CD4-positive, alpha-beta T cell (primary cell): ENCODE data around the gene AP3B2. TPM values are rescaled to one million over a fixed set of nuclear protein-coding genes. Genes with fewer than 3 reads are reported as not detected.

Experiments
- ATAC-seq: fragments of 200-7000 bp; cut with Tn5 transposase; one replicate; pipeline ENCODE4 v1.10.0; 2022; ENCODE audit warnings: mild to moderate bottlenecking; ENCODE audit not compliant: poor library complexity
- CTCF ChIA-PET: fragments of 350-600 bp; sonication (Branson Sonifier 250); formaldehyde crosslinking; loops from one replicate; lab custom pipeline; 2021; ENCODE audit warnings: antibody characterized with exemption, inconsistent platforms; lab: Charles Lee
- POLR2A ChIA-PET: fragments of 350-600 bp; sonication (Branson Sonifier 250); formaldehyde crosslinking; loops from one replicate; lab custom pipeline; 2021; ENCODE audit warnings: antibody characterized with exemption, inconsistent platforms; lab: Charles Lee
- DNase-seq, 14 experiments: peaks; one replicate each; pipeline ENCODE4 v3.0.0-alpha.2; 2013 to 2020; ENCODE audit warnings: mixed read lengths in 2 of 14
- H3K27ac ChIP-seq, 2 donors: one replicate each; pipeline versions ENCODE4 v1.5.1 to v1.7.0; 2013; ENCODE audit warnings: low read length in 2 of 2, low read depth in 1 of 2, mild to moderate bottlenecking in 1 of 2
- H3K27me3 ChIP-seq, 2 experiments: 1 replicate in 1 of 2; 2 replicates in 1 of 2; pipeline versions ENCODE4 v1.6.1 to v1.7.0; 2013; ENCODE audit warnings: low read length in 2 of 2, control low read depth in 1 of 2, mild to moderate bottlenecking in 1 of 2, moderate library complexity in 1 of 2; ENCODE audit not compliant: insufficient read depth in 2 of 2, control insufficient read depth in 1 of 2
- H3K36me3 ChIP-seq: one replicate; pipeline ENCODE4 v1.6.1; 2013; ENCODE audit warnings: low read length, control low read depth; ENCODE audit not compliant: insufficient read depth
- H3K4me1 ChIP-seq: one replicate; pipeline ENCODE4 v1.6.1; 2013; ENCODE audit warnings: low read length, control low read depth; ENCODE audit not compliant: insufficient read depth
- H3K4me3 ChIP-seq: one replicate; pipeline ENCODE4 v1.5.1; 2013; ENCODE audit warnings: mild to moderate bottlenecking, low read length, moderate library complexity
- H3K9me3 ChIP-seq, 2 experiments: 1 replicate in 1 of 2; 2 replicates in 1 of 2; pipeline versions ENCODE4 v1.6.1 to v1.7.0; 2013; ENCODE audit warnings: low read length in 2 of 2, mild to moderate bottlenecking in 2 of 2, control low read depth in 1 of 2, moderate library complexity in 1 of 2; ENCODE audit not compliant: control insufficient read depth in 1 of 2, insufficient read depth in 1 of 2
- H3K27ac Mint-ChIP-seq: one replicate; pipeline ENCODE4 v1.8.0; 2020; ENCODE audit warnings: mixed read lengths
- H3K27me3 Mint-ChIP-seq: one replicate; pipeline ENCODE4 v1.8.0; 2021; ENCODE audit warnings: mixed read lengths
- H3K36me3 Mint-ChIP-seq: one replicate; pipeline ENCODE4 v1.8.0; 2021; ENCODE audit warnings: low read depth, mixed read lengths
- H3K4me1 Mint-ChIP-seq: one replicate; pipeline ENCODE4 v1.8.0; 2021; ENCODE audit warnings: low read depth, mixed read lengths
- H3K4me3 Mint-ChIP-seq: one replicate; pipeline ENCODE4 v1.8.0; 2020; ENCODE audit warnings: mild to moderate bottlenecking, mixed read lengths
- H3K9me3 Mint-ChIP-seq: one replicate; pipeline ENCODE4 v1.8.0; 2020; ENCODE audit warnings: mixed read lengths
- CTCF ChIP-seq: fragments of 200-600 bp; IDR thresholded peaks from one replicate; pipeline ENCODE4 v1.8.0; 2022; ENCODE audit warnings: antibody characterized with exemption, mild to moderate bottlenecking
- intact Hi-C, 2 experiments: fragments of 100-400 bp; cut with DNase I in 1 of 2; cut with micrococcal nuclease in 1 of 2; formaldehyde crosslinking; loops; one replicate each; pipeline versions ENCODE4 v1.15.1 to v1.9.0; 2023 to 2025; cut with DNase I, micrococcal nuclease
- total RNA-seq, 174 experiments: library from RNA in 2 of 174; stranded (reverse) in 2 of 174; gene quantifications; one replicate each; pipeline ENCODE4 v1.2.3 and lab custom pipeline; 2021 to 2026

The AP3B2 gene
- total RNA-seq, 2 experiments from 2014 or later, result 0.25 to 0.98 TPM

- DNase-seq (no peak), ATAC-seq (no peak)
- POLR2A ChIA-PET, result no interaction called here
- H3K36me3 Mint-ChIP-seq, result no peaks in the 10 kb centered on the region
- no peaks in the 10 kb centered on the region for H3K9me3 Mint-ChIP-seq
- no peaks in the 10 kb centered on the region for H3K4me1 Mint-ChIP-seq
- TF ChIP-seq CTCF, result no peak
- no peak overlapping the region for H3K4me3 ChIP-seq
- H3K27ac ChIP-seq, result no peak overlapping the region
- no peaks in the 10 kb centered on the region for H3K27me3 ChIP-seq
- intact Hi-C loops, result no loop called here
- no peak overlapping the region for H3K4me3 Mint-ChIP-seq
- H3K36me3 ChIP-seq, result no peaks in the 10 kb centered on the region
- no peak overlapping the region for H3K27ac Mint-ChIP-seq
- H3K27me3 Mint-ChIP-seq, result peaks cover 22% of the 10 kb centered on the region
- no peaks in the 10 kb centered on the region for H3K4me1 ChIP-seq
- peaks cover 0 to 4% of the 10 kb centered on the region in 2 experiments for H3K9me3 ChIP-seq
- CTCF ChIA-PET, result no interaction called here
Measured at GRCh38 chr15:82688691-82689090, 21.0 kb downstream of the AP3B2 start.

- H3K36me3 Mint-ChIP-seq, result peaks cover 5% of the 10 kb centered on the region
- intact Hi-C loops, result loop anchor here (2.0 to 5.0 kb wide), 4 partner anchors 69 to 306 kb away; partner anchors contain the start of gene RAMAC (in 1 of the 2)
- H3K27ac Mint-ChIP-seq, result peak overlapping the region; percentile 95
- POLR2A ChIA-PET, result interaction anchor here (0.5 to 3.8 kb wide), 8 partner anchors 34 to 330 kb away, joined by 3 to 28 read pairs (median 7); partner anchors contain the start of genes C15orf40, CPEB1, RAMAC and RPS17
- Histone ChIP-seq H3K27me3 (no peaks in the 10 kb centered on the region), H3K9me3 (peaks cover 0 to 8% of the 10 kb centered on the region in 2 experiments), H3K27ac (no peak overlapping the region), H3K36me3 (no peaks in the 10 kb centered on the region), H3K4me1 (peaks cover 19% of the 10 kb centered on the region), H3K4me3 (peak overlapping the region; percentile 91)
- no peaks in the 10 kb centered on the region for H3K9me3 Mint-ChIP-seq
- H3K27me3 Mint-ChIP-seq, result no peaks in the 10 kb centered on the region
- no peak for DNase-seq
- no peak for TF ChIP-seq CTCF
- no peak for ATAC-seq
- peak overlapping the region; percentile 94 for H3K4me3 Mint-ChIP-seq
- peaks cover 15% of the 10 kb centered on the region for H3K4me1 Mint-ChIP-seq
- CTCF ChIA-PET, result interaction anchor here (1.0 kb wide), 1 partner anchor 69 kb away, joined by 5 read pairs; no protein-coding TSS in a partner anchor
Measured at GRCh38 chr15:82681371-82681770, 28.3 kb downstream of the AP3B2 start.

- peaks cover 0 to 8% of the 10 kb centered on the region in 2 experiments for H3K9me3 ChIP-seq
- peak; percentile 98 for ATAC-seq
- ChIA-PET CTCF (interaction anchor here (1.0 kb wide), 1 partner anchor 70 kb away, joined by 5 read pairs; no protein-coding TSS in a partner anchor), POLR2A (interaction anchor here (0.5 to 3.8 kb wide), 10 partner anchors 9 to 386 kb away, joined by 3 to 28 read pairs (median 7); partner anchors contain the start of genes C15orf40, CPEB1, RAMAC and RPS17)
- Mint-ChIP-seq H3K4me1 (peaks cover 15% of the 10 kb centered on the region), H3K27ac (peak overlapping the region; percentile 95), H3K36me3 (peaks cover 5% of the 10 kb centered on the region), H3K4me3 (peak overlapping the region; percentile 94), H3K27me3 (no peaks in the 10 kb centered on the region), H3K9me3 (no peaks in the 10 kb centered on the region)
- intact Hi-C loops, result loop anchor here (1.0 to 5.0 kb wide), 5 partner anchors 29 to 307 kb away; partner anchors contain the start of genes AP3B2 (in 1 of the 2) and RAMAC (in 1 of the 2)
- H3K4me1 ChIP-seq, result peaks cover 19% of the 10 kb centered on the region
- H3K36me3 ChIP-seq, result no peaks in the 10 kb centered on the region
- H3K4me3 ChIP-seq, result peak overlapping the region; percentile 91
- TF ChIP-seq CTCF, result peak; percentile 35
- peak overlapping the region; percentile 70 to 74 for H3K27ac ChIP-seq
- DNase-seq, result peak; percentile 74 to 94 (median 82)
- no peaks in the 10 kb centered on the region for H3K27me3 ChIP-seq
Measured at GRCh38 chr15:82680200-82681102, 29.2 kb downstream of the AP3B2 start.
